Upper lobe of left lung (tissue), 6 donors: ENCODE measurements around the gene UPK1A. TPM values are rescaled to one million over a fixed set of nuclear protein-coding genes. Genes with fewer than 3 reads are reported as not detected.

Experiments used
- ATAC-seq, 2 donors: fragments of 200-7000 bp; cut with Tn5 transposase; one replicate each; pipeline ENCODE4 v1.9.1; 2022; ENCODE audit warnings: mild to moderate bottlenecking in 2 of 2, moderate library complexity in 2 of 2; ENCODE audit not compliant: low FRiP score in 2 of 2
- DNase-seq, 2 donors: peaks; one replicate each; pipeline ENCODE4 v3.0.0-alpha.2; 2019 to 2020
- H3K27ac ChIP-seq, 4 donors: fragments of 200-600 bp; sonication (generic); one replicate each; pipeline ENCODE4 v1.5.1; 2016 to 2019
- H3K27me3 ChIP-seq, 4 donors: fragments of 200-600 bp; sonication (generic); one replicate each; pipeline ENCODE4 v1.5.1; 2017 to 2019
- H3K36me3 ChIP-seq, 4 donors: fragments of 200-600 bp; sonication (generic); one replicate each; pipeline ENCODE4 v1.5.1; 2016 to 2019
- H3K4me1 ChIP-seq, 4 donors: fragments of 200-600 bp; sonication (generic); one replicate each; pipeline ENCODE4 v1.5.1; 2018 to 2019
- H3K4me3 ChIP-seq, 4 donors: fragments of 200-600 bp; sonication (generic); one replicate each; pipeline ENCODE4 v1.5.1; 2017 to 2019; ENCODE audit warnings: mild to moderate bottlenecking in 2 of 4, moderate library complexity in 1 of 4
- H3K9me3 ChIP-seq, 4 donors: fragments of 200-600 bp; sonication (generic); one replicate each; pipeline ENCODE4 v1.5.1; 2018 to 2019
- EP300 ChIP-seq, 4 donors: sonication (generic); formaldehyde crosslinking; IDR thresholded peaks; one replicate each; pipeline ENCODE4 v1.5.1; 2017; ENCODE audit warnings: antibody characterized with exemption in 4 of 4, control low read depth in 2 of 4
- POLR2A ChIP-seq, 4 donors: fragments of 450-650 bp; IDR thresholded peaks; one replicate each; pipeline ENCODE4 v1.5.1; 2016 to 2017; ENCODE audit warnings: antibody characterized with exemption in 4 of 4, mild to moderate bottlenecking in 2 of 4
- POLR2AphosphoS5 ChIP-seq, 2 donors: sonication (generic); formaldehyde crosslinking; IDR thresholded peaks; one replicate each; pipeline ENCODE4 v1.5.1; 2017; ENCODE audit warnings: antibody characterized with exemption in 2 of 2
- WGBS, 2 donors: methylation state at CpG; one replicate each; pipeline ENCODE4 v1.1.5; 2017 to 2018; 5-methylcytosine and 5-hydroxymethylcytosine counted together
- total RNA-seq, 6 donors: library from RNA; depleted of rRNA in 4 of 6; stranded (reverse); fragments of >200 nt in 4 of 6; gene quantifications; one replicate each; pipeline versions ENCODE4 v1.1.0 to v1.2.1, GENCODE V29; 2016 to 2021
- TF ChIP-seq, protein P1 (sequence below), 6 experiments: fragments of 450-650 bp in 4 of 6; fragments of 200-600 bp in 2 of 6; sonication (generic) in 2 of 6; IDR thresholded peaks; one replicate each; pipeline ENCODE4 v1.5.1; 2016 to 2019; ENCODE audit warnings: antibody characterized with exemption in 6 of 6
- donor health status: DM: no; HTN: no; CAD: no; lungs with moderate emphysema.
- donor health status: DM: no; HTN: yes; CAD: no; lungs with severe emphysema.

Gene UPK1A
- total RNA-seq, 6 donors from 2014 or later, result not detected

DNA sequence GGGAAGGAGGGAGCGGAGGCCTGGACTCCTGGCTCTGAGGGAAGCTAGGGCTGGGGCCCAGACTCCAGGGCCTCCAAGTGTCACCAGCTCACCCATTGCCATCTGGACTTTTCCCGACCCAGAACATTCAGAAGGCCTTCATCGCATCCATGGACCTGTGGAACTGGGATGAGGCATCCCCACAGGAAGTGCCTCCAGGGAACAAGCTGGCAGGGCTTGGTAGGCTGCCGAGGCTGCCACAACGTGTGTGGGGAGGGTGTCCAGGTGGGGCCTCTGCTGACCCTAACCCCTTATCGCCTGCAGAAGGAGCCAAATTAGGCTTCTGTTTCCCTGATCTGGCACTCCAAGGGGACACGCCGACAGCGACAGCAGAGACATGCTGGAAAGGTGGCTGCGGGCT is 24.0 kb upstream of the UPK1A start:
- 74 to 83% methylated on average over 9 to 10 of the region's 10 CpGs for WGBS, 2 donors
- Histone ChIP-seq H3K4me3 (no peak overlapping the region), H3K36me3 (peaks cover 6 to 11% (median 9%) of the 10 kb centered on the region in 4 donors), H3K27ac (peak overlapping the region in 1 of 4 donors; percentile 13), H3K9me3 (no peaks in the 10 kb centered on the region), H3K27me3 (no peaks in the 10 kb centered on the region), H3K4me1 (peaks cover 23 to 35% (median 30%) of the 10 kb centered on the region in 4 donors)
- TF ChIP-seq POLR2A (IDR thresholded peaks at IDR 0.05) (no peak), EP300 (IDR thresholded peaks at IDR 0.05) (no peak), POLR2AphosphoS5 (IDR thresholded peaks at IDR 0.05) (no peak)
- TF ChIP-seq, protein P1, sequence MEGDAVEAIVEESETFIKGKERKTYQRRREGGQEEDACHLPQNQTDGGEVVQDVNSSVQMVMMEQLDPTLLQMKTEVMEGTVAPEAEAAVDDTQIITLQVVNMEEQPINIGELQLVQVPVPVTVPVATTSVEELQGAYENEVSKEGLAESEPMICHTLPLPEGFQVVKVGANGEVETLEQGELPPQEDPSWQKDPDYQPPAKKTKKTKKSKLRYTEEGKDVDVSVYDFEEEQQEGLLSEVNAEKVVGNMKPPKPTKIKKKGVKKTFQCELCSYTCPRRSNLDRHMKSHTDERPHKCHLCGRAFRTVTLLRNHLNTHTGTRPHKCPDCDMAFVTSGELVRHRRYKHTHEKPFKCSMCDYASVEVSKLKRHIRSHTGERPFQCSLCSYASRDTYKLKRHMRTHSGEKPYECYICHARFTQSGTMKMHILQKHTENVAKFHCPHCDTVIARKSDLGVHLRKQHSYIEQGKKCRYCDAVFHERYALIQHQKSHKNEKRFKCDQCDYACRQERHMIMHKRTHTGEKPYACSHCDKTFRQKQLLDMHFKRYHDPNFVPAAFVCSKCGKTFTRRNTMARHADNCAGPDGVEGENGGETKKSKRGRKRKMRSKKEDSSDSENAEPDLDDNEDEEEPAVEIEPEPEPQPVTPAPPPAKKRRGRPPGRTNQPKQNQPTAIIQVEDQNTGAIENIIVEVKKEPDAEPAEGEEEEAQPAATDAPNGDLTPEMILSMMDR (IDR thresholded peaks at IDR 0.05), result no peak
- ATAC-seq (no peak), DNase-seq (no peak)

DNA sequence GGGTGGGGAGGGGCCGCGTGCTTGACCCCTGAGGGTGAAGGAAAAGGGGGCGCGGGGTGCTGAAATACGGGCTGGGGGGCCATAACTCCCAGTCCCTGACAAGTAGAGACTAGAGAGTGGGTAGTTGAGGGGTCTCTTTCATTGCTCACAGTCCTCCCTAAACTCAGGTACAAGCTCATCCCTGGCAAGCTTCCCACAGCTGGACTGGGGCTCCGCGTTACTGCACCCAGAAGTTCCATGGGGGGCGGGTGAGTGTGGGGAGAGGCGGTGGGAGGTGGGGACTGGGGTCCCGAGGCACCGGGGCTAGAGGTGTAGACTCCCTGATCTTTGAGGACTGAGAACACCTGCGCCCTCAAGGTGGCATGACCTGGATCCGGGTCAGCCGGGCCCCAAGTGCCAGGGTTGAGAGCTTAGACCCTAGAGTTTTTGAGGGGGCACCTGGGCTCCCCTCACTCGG is 23.5 kb upstream of the UPK1A start:
- H3K4me1 ChIP-seq, result peaks cover 27 to 40% (median 35%) of the 10 kb centered on the region in 4 donors
- H3K9me3 ChIP-seq, result no peaks in the 10 kb centered on the region
- DNase-seq, result no peak
- peak overlapping the region; percentile 59 to 75 (median 66) for H3K4me3 ChIP-seq
- H3K36me3 ChIP-seq, result peaks cover 1 to 5% (median 4%) of the 10 kb centered on the region in 4 donors
- TF ChIP-seq POLR2AphosphoS5 (IDR thresholded peaks at IDR 0.05) (no peak), POLR2A (IDR thresholded peaks at IDR 0.05) (no peak), EP300 (IDR thresholded peaks at IDR 0.05) (no peak)
- TF ChIP-seq, protein P1 (IDR thresholded peaks at IDR 0.05), result no peak
- H3K27me3 ChIP-seq, result no peaks in the 10 kb centered on the region
- ATAC-seq, result no peak
- peak overlapping the region; percentile 78 to 94 (median 90) for H3K27ac ChIP-seq
- WGBS, 2 donors, result 47 to 68% methylated on average over 8 to 15 of the region's 15 CpGs

DNA sequence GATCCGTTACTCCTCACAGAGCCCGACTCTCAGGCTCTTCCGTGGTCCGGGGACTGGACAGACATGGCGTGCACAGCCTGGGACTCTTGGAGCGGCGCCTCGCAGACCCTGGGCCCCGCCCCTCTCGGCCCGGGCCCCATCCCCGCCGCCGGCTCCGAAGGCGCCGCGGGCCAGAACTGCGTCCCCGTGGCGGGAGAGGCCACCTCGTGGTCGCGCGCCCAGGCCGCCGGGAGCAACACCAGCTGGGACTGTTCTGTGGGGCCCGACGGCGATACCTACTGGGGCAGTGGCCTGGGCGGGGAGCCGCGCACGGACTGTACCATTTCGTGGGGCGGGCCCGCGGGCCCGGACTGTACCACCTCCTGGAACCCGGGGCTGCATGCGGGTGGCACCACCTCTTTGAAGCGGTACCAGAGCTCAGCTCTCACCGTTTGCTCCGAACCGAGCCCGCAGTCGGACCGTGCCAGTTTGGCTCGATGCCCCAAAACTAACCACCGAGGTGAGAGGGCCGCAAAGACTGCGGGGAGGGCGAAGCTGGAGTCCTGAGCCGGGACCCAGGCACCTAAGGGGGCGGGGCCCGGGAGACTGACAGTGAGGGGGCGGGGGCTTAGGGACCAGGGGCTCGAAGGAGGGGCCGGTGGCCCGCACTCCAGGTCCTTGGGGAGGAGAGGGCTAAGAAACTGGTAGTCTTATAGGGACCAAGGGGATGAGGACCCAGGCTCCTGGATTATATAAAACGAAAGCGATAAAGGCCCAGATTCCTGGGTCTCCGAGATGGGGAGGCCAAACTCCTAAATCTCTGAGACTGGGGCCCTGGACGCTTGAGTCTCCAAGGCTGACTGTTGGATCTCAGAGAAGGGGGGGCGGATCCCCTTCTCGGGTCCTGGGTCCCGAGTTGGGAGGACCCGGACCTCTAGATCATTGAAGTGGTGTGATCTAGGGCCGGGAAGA is 22.8 kb upstream of the UPK1A start:
- Histone ChIP-seq H3K4me3 (peak overlapping the region; percentile 59 to 75 (median 66)), H3K4me1 (peaks cover 27 to 42% (median 35%) of the 10 kb centered on the region in 4 donors), H3K36me3 (no peaks in the 10 kb centered on the region), H3K27me3 (no peaks in the 10 kb centered on the region), H3K9me3 (no peaks in the 10 kb centered on the region), H3K27ac (peak overlapping the region; percentile 78 to 94 (median 90))
- 0 to 1% methylated on average over 13 to 31 of the region's 69 CpGs for WGBS, 2 donors
- TF ChIP-seq EP300 (IDR thresholded peaks at IDR 0.05) (no peak), POLR2A (IDR thresholded peaks at IDR 0.05) (peak in 3 of 4 donors; percentile 51 to 86 (median 56)), POLR2AphosphoS5 (IDR thresholded peaks at IDR 0.05) (peak; percentile 79 to 80)
- TF ChIP-seq, protein P1 (IDR thresholded peaks at IDR 0.05), result peak in 3 of 6 experiments; percentile 19 to 24 (median 21)
- peak; percentile 78 to 88 for ATAC-seq
- peak; percentile 91 to 96 for DNase-seq

DNA sequence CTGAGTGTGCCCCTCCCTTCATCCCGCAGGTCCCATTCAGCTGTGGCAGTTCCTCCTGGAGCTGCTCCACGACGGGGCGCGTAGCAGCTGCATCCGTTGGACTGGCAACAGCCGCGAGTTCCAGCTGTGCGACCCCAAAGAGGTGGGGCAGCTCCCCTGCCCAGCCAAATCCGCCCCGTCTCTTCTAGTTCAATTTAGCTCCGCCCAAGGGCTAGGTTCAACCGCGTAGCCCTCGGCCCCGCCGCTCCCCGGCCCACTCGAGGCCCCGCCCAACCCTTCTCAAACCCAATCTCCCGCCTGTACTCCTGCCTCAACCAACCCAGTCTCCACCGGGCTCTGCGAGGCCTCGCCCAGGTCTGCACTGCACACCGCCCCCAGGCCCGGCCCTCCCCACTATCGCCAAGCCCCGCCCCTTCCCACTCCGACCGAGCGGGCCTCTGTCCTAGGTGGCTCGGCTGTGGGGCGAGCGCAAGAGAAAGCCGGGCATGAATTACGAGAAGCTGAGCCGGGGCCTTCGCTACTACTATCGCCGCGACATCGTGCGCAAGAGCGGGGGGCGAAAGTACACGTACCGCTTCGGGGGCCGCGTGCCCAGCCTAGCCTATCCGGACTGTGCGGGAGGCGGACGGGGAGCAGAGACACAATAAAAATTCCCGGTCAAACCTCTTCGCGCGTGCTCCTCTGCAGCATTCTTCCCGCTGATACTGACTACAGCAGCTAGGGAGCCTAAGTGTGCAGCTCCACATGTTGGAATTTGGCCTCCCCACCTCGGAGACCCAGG is 21.9 kb upstream of the UPK1A start:
- Histone ChIP-seq H3K27me3 (no peaks in the 10 kb centered on the region), H3K9me3 (no peaks in the 10 kb centered on the region), H3K27ac (peak overlapping the region; percentile 78 to 94 (median 90)), H3K4me1 (peaks cover 34 to 50% (median 42%) of the 10 kb centered on the region in 4 donors), H3K36me3 (no peaks in the 10 kb centered on the region), H3K4me3 (peak overlapping the region; percentile 59 to 75 (median 66))
- WGBS, 2 donors, result 0 to 1% methylated on average over 16 to 58 of the region's 60 CpGs
- ATAC-seq (peak; percentile 94 to 97), DNase-seq (peak; percentile 97 to 99)
- TF ChIP-seq POLR2A (IDR thresholded peaks at IDR 0.05), result peak in 3 of 4 donors; percentile 17 to 71 (median 59)
- TF ChIP-seq, protein P1 (IDR thresholded peaks at IDR 0.05), result peak in 1 of 6 experiments; percentile 9
- no peak for TF ChIP-seq EP300 (IDR thresholded peaks at IDR 0.05)
- TF ChIP-seq POLR2AphosphoS5 (IDR thresholded peaks at IDR 0.05), result peak; percentile 20 to 53
